HUDEP-2 (cell line): ENCODE results near the gene ESR1.

ENCODE experiments used
- DNase-seq, 76 experiments: peaks; one replicate each; lab custom pipeline; 2025; ENCODE audit not compliant: unreplicated experiment in 76 of 76; lab: John Stamatoyannopoulos, UW

Gene ESR1

GRCh38 chr6:152164957-152165356 is 357.5 kb downstream of the ESR1 start:
- no peak for DNase-seq

GRCh38 chr6:152166497-152166896 is 359.0 kb downstream of the ESR1 start:
- no peak for DNase-seq

DNA sequence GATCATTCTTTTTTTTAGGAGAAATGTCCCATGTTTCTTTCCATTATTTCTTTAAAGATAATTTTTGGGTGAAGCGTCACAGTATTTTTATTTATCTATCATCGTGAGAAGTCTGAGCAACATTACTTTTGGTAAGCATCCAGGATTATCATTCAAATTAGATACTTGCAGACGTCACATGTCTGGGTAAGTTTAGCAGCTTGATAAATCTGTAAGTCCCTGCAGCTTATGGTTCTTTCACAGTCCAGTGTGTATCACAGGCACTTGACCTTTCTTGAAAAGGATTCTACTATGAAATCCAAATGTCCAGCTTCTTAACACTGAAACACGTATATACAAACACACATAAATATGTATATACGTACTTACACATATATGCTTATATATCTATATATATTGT is 359.4 kb downstream of the ESR1 start:
- DNase-seq = no peak

DNA sequence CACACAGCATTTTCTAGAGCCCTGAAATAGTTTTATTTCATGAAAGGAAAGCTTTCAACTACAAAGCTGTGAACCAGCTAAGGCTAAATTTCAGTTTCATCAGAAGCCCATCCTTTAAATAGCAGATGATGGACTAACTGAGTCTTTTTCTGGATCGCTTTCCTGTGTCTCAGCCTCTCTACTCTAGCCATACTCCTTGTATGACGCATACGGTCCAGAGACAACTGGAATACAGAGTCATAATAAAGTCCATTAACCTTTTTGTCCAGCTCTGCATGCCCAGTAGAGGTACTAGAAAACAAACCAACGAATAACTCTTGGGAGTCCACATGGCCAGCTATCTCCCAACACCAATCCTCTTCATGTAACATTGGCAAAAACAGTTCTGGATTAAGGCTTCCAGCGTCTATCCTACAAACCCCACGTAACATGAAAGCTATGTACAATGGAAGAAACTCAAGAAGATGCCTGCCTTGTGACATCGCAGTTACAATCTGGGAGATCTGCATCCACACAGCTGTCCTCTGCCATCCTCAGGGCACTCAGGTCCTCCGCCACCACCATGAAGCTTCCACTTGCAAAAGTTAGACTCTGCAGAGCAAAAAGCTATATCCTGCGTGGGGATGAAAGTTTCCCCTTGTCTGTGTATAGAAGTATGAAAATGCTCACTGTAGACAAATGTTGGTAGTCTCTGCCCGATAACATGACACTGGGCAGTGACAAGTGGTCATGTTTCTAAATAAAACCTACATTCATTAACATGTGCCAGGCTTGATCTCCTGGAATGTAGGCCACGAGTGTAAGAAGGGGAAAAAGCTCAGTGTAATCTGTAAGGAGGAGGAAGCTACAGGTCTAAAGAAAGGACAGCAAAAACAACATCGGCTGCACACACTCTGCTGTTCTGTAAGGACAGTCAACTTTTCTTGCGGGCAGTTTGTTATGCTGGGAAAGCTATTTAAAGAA is 360.4 kb downstream of the ESR1 start:
- no peak for DNase-seq

DNA sequence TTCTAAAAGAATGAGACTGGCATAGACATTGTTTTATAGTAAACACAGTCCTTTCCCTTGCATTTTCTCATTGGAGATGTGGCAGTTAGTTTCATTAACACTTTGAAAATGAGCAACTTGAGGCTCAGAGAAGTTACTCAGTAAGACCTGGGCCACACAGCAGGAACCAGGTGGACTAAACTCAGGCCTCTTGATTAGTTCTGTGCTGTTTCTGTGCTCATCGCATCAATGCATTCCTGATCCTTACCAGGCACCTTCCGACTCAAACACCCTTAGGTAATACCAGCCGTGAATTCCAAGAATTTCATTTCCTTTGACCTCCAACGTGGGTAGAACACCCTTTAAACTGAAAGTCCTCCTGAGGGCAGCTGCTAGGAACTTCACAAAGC is 362.8 kb downstream of the ESR1 start:
- DNase-seq = no peak

DNA sequence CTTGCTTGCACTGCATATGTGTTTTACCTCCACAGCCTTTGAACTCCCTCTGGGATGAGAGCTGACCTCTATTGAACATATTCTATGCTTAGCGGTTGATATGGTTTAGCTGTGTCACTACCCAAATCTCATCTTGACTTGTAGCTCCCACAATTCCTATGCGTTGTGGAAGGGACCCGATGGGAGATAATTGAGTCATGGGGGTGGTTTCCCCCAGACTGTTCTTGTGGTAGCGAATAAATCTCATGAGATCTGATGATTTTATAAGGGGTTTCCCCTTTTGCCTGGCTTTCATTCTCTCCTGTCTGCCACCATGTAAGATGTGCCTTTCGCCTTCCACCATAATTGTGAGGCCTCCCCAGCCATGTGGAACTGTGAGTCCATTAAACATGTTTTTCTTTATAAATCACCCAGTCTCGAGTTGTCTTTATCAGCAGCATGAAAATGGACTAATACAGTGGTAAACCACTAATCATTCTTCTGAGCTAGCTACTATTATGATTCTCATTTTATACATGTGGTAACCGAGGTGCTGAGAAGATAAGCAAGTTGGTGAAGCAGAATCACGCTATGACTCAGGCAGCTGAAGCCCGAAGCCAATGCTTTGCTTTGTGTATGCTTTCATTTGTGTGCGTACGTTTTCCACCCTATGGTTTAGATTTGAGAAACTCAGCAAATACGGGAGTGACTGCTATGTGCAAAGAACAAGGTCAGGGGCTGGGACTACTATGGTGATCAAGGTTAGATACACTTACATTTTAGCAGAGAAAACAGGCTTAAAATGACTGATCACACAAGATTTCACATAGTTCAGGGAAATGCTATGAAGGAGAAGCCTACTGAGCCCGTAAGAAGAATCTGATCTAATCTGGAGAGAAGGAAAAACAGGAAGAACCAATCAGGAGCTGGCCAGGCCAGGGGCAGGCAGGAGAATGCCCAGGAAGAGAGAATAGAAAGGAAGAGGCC is 363.5 kb downstream of the ESR1 start:
- DNase-seq = no peak

DNA sequence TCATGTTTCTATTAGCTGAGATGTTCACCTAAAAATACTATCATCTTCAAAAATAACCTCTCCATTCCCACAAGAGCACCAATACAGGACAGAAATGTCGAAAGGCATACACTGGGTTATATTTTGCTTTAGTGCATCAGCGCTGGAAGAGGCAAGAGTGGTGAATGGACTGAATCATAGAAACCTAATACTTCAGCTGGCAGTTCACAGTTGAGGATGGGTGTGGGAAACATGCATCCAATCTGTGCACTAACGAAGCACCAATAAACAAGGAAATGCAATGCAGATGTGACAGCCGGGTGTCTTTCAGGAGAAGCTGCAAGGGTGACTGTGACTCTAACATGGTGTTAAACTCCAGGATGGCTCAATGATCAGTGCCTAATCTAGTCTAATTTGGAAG is 365.8 kb downstream of the ESR1 start:
- no peak for DNase-seq

DNA sequence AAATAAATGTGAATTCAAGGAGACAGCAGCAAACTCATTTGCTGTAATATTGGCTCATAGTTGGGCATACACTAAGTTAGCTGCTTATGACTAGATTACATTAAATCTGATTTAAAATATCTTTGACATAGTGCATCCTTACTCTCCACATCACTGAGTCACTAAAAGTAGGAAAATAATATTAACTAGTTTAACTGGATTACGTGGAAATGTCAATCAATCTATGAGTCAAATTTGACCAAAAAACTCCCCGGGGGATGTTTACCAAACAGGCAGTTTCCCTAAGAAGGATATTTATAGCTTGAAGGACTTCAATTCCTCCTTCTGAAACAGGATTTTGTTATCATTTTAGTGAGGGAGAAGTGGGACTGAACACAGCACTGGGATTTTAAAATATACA is 366.5 kb downstream of the ESR1 start:
- DNase-seq = no peak

DNA sequence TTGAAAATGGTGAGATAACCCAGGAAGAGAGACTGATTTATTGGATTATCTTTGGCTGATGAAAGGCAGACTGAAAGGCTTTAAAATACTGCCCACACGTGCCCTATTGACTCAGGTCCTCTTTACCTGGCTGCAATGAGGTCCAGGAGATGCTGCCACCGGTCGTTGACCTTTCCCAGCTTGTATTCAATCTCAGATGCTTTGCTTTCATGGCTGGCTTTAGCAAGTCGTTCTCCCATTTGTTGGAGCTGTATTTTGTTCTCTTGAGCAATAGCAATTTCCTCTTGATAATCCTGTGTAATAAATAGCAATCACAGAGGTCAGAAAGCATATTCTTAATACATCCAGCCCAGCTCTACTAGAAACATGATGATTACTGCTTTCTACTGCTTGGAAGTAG is 368.8 kb downstream of the ESR1 start:
- DNase-seq = no peak
